ENCODE data around the gene PHLDB1.
"Not testable (repeated sequence)": the region's sequence is repeated elsewhere in the genome, so short reads cannot be mapped to it uniquely, and the experiment has no call there.

PHLDB1 gene

GRCh38 chr11:118606157-118606843, 1.1 kb upstream of the PHLDB1 start:
- DNase-seq = no peak

DNA sequence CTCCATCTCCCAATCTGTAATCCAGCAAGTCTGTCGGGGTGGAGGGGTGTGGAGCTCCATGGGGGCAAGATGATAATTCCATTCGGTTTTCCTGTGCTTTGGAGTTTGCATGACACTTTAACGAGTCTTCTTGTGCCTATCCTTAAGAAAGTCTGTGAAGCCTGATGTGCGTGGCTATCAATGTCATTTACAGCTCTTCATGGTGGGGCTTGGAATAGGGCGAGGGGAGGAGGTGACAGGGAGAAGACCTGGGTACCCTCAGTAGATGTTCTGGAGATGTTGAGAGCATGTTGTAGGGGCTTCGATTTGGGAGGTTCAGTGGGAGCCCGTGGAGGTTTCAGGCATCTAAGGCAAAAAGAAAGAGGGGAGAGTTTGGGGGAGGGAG, 579 bp upstream of the PHLDB1 start:
- DNase-seq = no peak

- DNase-seq = peak; percentile 78
These were observed 1.2 kb downstream of the PHLDB1 start for GRCh38 chr11:118608360-118609227.

DNA sequence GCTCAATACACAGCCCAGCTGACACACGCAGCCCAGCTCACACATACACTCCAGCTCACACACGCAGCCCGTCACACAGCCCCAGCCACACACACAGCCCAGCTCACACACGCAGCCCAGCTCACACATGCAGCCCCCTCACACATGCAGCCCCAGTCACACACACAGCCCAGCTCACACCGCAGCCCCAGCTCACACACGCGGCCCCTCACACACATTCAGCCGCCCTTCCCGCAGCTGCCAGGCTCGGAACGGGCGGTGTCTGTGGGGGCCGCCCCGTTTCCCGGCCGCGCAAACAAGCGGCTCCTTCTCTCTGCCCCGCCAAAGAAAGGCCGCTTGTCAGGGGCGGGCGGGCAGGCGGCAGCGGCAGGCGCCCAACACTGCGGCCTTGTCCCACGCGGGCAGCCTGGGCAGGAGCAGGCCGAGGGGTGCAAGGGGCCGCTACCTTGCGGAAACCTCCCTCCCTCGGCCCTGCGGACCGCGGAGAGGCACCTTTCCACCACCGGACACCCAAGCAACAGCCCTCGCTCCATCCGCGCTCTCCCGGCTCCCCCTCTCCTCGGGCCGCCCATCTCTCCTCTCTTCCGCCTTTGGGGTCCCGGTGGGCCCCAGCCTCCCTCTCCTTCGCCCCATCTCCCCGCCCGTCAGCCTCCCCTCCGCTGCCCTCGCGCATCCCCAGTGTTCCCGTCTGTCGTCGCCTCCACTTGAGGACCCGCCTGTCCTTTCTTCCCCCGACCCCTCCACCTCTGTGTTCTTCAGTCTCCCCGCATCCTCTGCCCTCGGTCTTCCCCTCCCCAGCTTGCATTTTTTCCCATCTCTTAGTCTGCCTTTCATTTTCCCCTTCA, 2.2 kb downstream of the PHLDB1 start:
- peak; percentile 10 for DNase-seq

- DNase-seq = no peak
These were observed 2.9 kb downstream of the PHLDB1 start for GRCh38 chr11:118610225-118610772.

DNA sequence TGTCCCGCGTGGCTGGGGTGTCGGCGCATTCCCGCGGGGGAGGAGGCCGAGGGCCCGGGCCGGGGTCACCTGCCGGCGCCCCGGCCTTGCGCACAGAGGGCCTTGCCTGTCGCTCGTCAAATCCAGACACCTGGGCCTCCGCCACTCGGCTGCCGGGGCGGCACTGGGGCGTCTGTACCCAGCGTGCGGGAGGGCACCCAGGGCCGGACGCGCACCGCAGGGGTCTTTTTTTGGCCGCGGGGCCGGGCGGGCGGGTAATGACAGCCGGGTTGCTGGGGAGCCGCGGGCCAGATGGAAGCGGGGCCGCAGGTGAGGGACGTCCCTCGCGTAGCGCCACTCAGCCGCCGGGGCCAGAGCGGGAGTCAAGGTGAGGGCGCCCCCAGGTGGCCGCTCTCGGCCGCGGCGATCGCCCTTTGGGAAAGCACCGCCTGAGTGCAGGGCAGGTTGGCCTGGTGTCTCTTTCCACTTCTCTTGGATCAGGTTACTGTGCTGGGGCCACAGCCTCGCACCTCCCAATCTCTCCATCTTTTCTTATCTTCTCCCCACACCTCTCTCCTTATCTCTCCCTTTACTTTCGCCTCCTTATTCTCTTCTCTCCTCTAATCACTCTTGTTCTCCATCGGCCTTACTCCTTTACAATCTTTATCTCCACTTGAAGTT, 3.5 kb downstream of the PHLDB1 start:
- DNase-seq = peak; percentile 79

GRCh38 chr11:118611433-118611795, 4.0 kb downstream of the PHLDB1 start:
- not testable (repeated sequence) for DNase-seq

GRCh38 chr11:118612378-118612777, 5.0 kb downstream of the PHLDB1 start:
- no peak for DNase-seq

DNA sequence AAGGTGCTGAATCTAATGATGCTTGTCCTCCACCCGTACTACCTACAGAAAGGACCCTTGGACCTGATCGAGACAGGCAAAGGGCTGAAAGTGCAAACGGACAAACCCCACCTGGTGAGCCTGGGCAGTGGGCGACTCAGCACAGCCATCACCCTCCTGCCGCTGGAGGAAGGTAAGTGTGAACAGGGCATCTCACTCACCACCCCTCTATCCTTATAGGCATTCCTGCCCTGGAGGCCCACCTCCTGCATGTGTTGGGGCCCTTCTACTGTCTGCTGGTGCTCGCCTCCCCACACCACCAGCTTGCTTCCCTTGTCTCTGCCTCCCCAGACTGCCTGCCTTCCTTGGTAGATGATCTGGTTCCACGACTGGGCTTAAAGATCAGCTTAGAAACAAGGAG, 7.1 kb downstream of the PHLDB1 start:
- DNase-seq = no peak

GRCh38 chr11:118615282-118615975, 8.0 kb downstream of the PHLDB1 start:
- no peak for DNase-seq

DNA sequence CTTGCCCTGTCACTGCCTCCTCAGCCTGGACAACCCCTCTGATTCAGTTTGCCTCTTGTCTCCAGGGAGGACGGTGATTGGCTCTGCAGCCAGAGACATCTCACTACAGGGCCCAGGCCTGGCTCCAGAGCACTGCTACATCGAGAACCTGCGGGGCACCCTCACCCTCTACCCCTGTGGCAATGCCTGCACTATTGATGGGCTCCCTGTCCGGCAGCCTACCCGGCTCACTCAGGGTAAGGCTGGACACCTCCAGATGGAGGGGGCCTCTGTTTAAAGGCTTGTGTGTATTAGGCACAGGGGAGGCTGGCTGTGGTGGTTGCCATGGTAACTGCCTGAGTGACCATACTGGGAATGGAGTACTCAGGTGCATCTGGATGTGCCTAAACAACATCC, 8.6 kb downstream of the PHLDB1 start:
- no peak for DNase-seq

DNA sequence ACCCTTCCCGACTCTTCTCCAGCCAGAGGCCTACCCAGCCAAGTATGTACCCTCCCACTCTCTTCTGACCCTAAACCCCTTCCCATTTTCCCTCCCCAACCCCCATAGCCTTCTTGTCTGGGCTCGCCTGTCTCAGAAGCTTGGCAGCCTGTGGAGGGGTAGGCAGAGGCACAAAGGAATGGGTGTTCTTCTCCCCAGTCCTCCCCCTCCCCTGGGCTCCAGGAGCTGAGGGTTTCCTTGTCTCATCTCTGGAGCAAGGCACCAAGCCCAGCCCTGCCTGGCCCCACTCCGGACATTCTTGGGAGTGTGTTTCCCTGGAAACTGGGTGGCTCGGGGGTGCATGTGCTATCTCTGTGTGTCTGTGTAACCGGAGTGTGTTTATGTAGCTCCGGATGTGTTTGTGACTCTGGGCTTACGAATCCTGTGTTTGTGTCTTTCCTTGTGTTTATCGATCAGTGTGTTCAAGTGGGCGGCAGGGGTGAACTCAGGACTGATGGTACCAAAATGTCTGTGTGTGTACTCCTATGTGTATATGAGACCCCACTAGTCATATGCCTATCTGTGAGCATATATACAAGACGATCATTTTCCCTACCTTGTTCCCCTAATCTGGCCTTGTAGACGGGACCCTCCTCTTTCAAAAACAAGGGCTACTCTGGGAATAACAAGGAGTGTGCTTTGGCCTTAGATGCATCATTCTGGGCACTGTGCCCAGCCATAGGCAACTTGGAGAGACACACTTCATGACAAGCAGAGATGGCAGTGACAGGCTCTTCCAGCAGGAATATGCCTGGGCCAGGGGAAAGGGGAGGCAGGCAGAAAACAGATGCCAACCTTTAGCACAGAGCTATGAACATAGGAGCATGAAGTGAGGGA, 10.9 kb downstream of the PHLDB1 start:
- no peak for DNase-seq

- DNase-seq = no peak
These were observed 11.6 kb downstream of the PHLDB1 start for GRCh38 chr11:118618991-118619375.

DNA sequence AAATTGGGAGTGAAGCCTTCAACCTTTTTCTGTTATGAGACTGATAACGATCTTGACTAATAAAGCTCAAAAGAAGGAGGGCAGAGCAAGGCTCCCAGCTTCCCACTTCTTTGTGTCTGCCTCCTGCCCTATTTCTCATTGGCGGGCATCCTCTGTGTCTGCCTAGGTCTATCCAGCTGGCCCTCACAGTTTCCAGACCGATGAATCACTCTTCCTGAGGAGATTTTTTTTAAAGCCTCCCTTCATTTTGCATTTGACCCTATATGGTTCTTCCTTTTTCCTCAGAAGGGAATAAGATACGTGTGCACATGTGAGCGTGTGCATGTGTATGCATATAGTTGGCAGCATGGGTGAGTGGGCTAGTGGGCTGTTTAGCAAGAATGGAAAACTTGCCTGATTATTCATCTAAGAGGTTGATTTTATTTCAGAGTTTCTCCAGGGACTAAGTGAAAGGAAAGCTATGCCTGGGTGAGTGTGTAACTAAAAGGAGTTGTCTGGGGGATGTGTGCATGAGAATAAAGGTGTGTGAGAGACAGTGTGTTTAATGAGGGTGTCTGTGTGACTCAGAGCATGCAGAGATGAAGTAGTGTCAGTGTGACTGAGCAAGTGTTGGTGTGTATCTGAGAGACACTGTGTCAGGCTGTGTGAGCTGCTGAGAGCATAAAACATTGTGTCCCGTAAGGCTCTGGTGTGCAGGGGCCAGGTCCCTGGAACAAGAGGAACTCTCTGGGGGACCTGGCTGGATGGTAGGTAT, 12.2 kb downstream of the PHLDB1 start:
- no peak for DNase-seq

GRCh38 chr11:118620529-118621070, 13.2 kb downstream of the PHLDB1 start:
- DNase-seq = no peak

DNA sequence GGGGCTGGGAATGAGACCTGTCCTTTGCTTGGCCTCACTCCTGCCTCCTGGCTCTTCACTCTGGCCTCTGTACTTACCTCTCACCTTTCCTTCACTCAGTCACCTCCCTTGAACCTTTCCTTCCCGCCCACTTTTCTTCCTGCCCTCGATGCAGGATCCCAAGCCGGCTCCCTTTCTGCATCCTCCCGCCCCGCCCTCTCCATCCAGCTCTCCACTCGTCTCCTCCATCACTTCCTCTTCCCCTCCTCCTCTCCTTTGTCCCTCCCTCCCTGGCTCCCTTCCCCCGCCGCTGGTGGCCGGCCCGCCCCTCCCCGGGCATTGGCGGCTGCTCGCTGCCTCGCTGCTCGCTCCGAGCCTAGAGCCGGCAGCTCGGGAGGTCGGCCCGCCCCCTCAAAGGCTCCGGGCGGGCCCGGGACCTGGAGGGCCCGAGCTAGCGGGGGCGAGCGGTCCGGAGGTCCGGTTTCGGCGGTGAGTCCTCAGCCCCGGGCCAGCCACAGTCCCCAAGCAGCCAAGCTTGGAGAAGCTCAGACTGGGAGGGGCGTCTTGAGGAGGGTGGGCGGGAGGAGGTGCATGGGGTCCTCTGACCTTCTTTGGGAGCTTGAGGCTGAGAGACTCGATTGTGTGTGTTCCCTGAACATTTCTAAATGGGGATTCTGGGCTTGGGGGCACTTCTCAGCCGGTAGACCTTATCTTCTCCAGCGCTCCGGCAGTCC, 13.8 kb downstream of the PHLDB1 start:
- peak; percentile 9 for DNase-seq

GRCh38 chr11:118621784-118622375, 14.5 kb downstream of the PHLDB1 start:
- DNase-seq = no peak

GRCh38 chr11:118622376-118623268, 15.2 kb downstream of the PHLDB1 start:
- DNase-seq = no peak
